Stimulated activated CD8-positive, alpha-beta memory T cell treated with anti-CD3 and anti-CD28 coated beads, Interleukin-15, amount 100 ng/mL, for 4 hours (primary cell): ENCODE data around the gene DSCAML1.

Experiments used
- DNase-seq, 2 donors: peaks; one replicate each; pipeline ENCODE4 v3.0.0-alpha.2; 2020; ENCODE audit warnings: low read depth in 2 of 2

The DSCAML1 gene

DNA sequence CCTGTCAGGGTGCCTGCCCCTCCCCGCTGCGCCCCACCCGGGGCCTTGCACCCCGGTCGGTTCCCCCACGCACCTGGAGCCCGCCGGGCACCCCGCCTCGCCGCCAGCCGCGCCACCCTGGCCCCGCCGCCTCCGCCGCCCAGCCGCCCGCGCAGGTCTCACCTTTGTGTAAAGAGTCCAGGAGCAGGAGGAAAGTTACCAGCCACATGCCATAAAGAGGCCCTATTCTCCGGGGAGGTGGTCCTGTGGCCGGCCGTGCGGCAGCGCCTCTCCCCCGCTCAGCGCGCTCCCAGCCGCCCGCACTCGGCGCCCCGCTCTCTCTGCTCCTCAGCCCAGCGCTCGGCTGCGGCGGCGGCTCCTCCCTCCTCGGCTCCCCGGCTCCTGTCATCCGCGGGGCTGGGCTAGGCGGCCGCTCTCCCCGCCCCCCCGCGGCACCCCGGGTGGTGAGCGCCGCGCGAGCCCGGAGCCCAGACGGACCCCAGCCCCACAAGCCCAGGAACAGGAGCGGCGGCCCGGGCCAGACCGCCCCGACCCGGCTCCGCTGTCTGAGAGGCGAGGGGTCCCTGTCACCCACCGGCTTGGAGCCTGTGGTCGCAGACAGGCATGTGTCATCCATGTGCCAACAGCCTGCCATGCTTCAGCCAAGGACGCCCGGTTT, at the start of gene DSCAML1:
Gene DSCAML1, minus strand, starts transcription at position 345 of the 658 bp plus-strand sequence. Its CDS starts 137 bp downstream, at position 208.
- DNase-seq = no peak

DNA sequence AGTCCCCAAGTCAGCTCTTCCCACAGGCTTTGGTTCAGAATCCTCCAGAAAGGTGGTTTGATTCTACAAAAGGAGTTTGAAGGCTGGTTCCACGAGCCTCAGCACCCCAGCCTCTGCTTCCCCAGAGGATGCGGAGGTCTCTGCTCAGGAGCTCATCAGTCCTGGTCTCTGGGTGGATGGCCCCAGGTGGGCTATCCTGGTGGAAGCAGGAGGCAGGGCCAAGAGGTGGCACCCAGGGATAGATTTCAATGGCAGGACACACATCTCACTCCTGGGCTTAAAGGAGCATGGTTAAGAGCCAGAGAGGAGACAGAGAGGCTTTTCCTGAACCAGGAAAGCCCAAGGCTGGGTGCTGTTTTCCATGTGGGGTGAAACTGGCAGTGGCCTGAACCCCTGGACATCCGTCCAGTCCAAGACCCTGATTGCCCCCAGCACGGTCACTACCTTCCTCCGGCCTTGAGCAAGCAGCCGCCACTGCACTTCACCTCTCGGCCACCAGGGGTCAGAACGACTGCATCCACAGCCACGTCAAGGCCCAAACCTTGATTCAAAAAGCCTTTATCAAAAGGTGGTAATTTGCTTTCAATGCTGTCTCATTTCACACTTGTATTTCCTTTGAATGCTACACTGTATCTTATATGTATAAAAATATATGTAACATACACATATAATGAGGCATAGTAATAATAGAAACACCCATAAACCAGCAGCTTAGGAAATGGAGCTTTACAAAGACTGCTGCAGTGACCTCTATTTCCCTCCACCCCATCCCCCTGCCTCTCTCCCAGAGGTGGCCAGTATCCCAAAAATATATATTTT, 46.9 kb upstream of the DSCAML1 start:
- peak; percentile 34 to 57 for DNase-seq

GRCh38 chr11:117842131-117842941, 45.3 kb upstream of the DSCAML1 start:
- DNase-seq = no peak

DNA sequence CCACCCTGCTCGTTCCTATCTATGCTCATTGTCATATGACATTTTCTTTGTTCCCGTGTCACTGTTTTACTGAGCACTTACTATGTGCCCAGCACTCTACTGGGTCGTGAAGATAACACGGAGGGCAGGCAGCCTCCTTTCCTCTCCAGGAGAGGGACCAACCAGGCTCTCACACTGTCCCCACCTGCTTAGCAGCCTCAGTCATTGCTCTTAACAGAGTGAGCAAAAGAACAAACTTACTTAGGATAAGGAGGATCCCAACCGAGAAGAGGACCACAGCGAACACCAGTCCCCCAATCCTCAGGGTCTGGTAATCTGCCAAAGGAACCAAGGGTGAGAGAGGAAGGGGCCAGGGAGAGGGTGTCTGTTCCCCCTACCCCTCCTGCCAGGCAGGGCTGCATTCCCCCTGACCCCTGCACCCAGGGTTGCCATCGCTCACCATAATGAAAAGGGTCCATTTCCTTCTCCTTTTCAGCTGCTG, 44.6 kb upstream of the DSCAML1 start:
- DNase-seq = no peak

DNA sequence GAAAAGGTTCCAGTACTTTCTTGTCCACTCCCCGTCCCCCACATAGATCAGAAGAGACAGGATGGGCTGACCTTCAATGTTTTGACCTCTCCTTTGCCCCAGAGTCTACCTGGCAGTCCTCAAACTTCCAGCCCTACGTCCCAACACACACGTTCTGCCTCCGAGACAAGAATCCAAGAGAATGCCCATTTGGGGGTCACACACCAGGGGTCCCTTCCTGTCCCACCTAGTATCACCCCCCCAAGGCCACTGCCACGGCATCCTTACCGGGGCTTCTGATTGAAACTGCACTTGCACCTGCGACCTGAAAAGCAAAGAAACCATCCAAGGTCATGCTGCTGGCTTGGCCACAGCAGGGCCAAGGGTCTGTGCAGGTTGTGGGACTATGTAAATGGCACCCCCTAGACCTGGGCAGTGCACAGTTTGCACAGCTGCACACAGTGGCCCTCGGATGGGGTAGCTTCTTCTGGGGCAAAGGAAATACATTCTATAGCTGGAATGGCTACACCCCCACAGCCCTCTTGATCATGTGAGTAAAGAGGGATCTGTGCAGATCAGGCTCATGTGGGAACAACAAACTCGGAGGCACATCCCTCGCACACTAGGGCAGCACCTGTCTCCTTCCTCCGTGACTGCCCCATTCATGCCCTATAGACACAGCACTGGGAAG, 44.0 kb upstream of the DSCAML1 start:
- DNase-seq = no peak

- no peak for DNase-seq
Observed at GRCh38 chr11:117839936-117840813, 43.2 kb upstream of the DSCAML1 start.

GRCh38 chr11:117839380-117839881, 42.4 kb upstream of the DSCAML1 start:
- DNase-seq = no peak

DNA sequence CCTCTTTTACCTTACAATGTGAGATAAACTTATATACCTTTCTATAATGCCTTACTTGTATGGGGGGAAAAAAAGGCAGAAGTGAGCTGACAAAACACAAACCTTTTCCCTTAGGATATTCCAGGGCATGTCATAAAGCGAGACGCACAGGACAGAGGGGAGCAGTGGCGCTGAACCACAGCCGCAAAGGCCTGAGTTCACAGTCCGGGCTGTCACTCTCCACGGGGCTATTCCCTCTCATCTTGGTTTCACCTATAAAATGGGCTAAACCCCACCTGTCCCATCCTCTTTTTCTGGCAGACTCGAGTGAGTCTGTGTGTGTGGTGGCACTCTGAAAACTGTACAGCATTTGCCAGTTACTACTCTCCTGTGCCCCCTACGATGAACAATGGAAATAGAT, 41.9 kb upstream of the DSCAML1 start:
- no peak for DNase-seq

DNA sequence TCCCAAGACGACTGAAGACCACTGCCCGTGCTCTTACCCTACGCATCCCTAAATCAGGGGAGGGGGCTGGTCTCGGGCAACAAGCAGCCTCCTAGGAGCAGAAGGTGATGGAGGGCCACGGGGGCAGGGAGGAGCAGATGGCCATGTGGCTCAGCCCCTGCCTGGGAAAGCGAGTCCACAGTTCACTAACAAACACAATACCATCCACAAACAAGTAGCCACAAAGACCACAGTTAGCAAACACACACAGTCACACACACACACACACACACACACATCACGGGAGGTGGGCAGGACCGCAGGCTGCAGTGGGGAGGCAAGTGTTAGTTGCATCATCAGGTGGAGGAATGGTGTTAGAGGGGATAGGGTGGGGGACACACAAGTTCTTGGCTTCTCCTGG, 40.8 kb upstream of the DSCAML1 start:
- no peak for DNase-seq

DNA sequence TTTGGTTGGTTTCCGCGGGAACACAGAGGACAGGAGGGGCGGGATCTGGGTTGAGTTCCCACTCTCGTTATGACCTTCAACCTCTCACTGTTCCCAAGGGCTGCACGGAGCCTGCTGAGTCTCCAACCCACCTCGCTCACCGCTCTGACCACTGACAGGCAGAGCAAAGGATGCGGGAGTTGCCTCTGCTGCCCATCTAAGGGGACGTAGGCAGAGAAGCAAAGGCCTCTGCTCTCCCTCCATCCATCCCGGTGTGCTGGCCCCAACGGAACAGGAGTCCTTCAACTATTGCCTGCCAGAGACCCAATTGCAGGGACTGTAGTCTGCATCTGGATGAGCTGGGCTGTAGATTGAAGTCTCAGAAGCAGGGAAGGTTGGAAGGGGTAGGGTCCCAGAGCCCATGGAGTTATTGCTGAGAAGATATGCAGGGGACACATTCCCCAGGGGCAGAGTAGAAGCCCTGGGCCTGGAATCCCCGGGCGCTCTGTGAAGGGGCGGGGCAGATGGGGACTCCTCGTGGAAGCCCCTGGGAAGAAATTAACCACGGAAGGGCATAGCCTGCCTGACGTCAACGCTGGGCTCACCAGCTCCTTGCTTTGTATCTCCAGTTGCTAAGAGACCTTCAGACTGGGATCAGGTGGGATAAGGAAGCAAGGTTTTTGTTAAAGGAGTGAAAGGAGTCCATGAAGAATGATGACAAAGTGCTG, 40.2 kb upstream of the DSCAML1 start:
- no peak for DNase-seq

DNA sequence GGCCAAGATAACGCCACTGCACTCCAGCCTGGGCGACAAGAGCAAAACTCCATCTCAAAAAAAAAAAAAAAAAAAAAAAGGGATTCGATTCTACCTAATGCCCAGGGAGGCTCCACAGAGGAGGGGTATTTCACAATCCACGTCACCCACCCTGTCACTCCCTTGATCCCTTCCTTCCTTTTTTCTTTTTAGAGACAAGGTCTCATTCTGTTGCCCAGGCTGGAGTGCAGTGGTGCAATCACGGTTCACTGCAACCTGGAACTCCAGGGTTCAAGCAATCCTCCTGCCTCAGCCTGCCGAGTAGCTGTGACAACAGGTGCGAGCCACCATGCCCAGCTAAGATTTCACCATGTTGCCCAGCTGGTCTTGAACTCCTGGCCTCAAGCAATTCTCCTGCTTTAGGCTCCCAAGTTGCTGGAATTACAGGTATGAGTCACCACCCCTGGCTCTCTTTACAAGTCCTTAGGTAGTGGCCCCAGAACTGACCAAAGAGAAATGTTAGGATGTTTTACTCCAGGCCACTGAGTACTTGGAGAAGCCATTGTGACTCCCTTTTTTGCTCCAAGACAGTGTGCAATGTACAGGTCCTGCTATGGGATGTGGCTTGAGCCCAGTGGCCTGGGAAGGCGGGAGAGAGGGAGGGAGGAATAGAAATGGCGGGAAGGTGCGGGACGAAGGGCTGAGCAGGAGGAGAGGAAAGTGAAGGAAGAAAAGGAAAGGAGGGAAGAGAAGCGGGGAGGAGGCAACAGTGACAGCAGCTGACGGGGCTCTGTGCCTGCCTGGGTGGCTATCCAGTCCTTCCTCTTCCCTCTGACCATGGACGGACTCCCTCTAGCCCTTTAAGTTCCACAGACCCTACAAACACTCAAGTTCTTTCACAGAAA, 39.3 kb upstream of the DSCAML1 start:
- DNase-seq = no peak

DNA sequence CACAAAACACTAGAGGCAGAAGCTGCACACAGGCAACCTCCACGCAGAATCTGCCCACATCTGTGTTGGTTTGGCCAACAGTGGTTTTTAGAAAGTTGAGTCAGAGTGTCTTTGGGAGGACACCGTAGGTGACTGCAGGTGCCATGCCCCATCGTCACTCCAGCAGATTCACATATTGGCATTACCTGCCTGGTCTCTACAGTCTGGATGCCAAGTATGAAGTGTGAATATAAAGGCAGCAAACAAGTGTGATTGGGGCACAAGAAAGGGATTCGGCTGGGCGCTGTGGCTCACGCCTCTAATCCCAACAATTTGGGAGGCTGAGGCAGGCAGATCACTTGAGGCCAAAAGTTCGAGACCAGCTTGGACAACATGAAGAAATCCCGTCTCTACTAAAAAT, 38.6 kb upstream of the DSCAML1 start:
- no peak for DNase-seq

- DNase-seq = no peak
Observed at GRCh38 chr11:117834838-117835443, 37.9 kb upstream of the DSCAML1 start.

DNA sequence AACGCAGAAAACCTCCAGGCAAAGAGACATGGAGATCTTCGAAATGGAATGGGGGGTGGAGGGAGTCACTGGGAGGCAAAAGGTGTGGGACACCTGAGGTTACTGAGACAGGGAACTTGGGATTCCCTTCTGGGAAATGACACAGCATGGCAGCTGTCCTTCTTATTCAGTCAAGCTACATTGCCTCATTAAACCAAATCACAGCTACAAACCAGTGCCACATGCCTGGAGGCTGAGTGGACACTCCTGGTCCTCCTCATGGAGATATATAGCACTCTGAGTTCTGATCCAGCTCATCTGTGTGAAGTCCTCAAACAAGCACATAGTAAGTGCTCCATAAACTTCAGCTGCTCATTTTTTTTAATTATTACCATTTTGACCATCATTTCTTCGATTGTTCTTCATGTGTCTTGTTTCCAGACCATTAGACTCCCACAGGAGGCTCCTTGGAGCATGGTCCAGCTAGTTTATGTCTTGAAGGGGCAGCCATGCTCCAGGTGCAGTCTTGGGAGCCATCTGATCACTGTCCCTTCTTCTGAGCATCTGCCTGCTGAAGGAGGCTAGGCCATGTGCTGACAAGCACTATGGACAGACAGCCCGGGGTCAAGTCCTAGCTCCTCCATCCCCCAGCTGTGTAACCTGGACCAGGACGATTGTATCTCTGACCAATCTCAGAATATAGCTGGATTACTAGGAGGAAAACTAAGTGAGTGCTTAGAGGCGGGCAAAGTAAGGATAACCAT, 37.2 kb upstream of the DSCAML1 start:
- DNase-seq = no peak

- DNase-seq = no peak
Observed at GRCh38 chr11:117833401-117833891, 36.4 kb upstream of the DSCAML1 start.

GRCh38 chr11:117832511-117832910, 35.5 kb upstream of the DSCAML1 start:
- DNase-seq = no peak

DNA sequence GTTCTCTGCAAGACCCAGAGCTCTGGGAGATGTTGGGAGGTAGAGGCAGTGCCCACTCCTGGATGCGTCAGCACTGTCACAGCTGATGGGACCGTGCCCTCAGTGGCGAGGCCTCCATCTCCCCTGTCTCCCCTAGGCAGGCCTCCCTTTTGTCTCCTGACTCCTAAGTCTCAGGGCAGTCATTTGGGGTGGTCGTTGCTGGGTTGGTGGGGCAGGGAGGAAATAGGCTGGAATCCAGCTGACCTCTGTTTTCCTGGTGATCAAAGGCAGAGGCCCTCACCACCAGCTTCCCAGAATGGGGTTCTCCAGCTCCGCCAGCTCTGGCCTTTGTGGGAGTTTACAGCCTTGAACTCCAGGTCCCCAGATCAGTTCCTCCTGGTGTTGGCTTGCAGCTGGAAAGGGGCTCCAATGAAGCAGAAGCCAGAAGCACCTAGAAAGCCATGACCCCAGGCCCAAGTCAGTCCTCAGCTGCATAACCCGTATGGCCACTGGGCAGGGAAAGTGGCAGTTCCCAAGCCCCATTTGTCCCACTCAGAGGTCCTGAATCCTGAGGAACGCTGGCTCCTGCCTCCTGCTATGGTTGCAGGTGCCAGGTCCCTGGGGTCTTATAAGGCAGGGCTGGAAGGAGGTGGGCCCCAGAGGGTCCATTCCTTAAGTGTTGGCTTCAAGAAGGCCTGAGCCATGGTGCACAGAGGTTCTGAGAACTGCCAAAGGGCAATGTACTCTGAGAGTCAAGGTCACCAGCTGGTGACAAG, 34.8 kb upstream of the DSCAML1 start:
- DNase-seq = no peak
